ENCODE results near the gene ROR2. TPM values are rescaled to one million over a fixed set of nuclear protein-coding genes. Genes with fewer than 3 reads are reported as not detected.

ROR2 gene
- total RNA-seq, 1 experiment from 2014 or later: 2.7 TPM

DNA sequence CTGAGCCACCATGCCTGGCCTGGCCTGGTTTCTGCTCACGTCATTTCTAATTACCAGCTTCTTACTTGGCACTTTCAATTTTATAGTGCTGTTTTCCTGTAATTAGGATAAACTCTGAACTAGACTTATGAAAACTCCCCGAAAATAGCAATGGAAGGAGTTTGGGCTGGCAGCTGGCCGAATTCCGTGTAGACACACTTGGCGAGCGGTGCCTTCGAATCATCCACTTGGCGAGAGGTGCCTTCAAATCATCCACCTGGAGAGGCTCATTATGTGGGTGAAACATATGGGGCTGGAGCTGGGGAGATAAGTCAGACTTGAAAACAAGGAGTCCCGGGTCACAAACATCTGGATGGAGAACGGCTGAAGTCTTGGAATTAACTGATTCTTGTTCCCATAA lies 203.7 kb downstream of the ROR2 start:
- Histone ChIP-seq H3K9me3 (ENCODE audit: control insufficient read depth, low read depth, low read length) (no peaks in the 10 kb centered on the region), H3K27me3 (ENCODE audit: insufficient read depth, low read length) (no peaks in the 10 kb centered on the region), H3K18ac (ENCODE audit: insufficient read length, low read depth, low read length) (no peak overlapping the region), H3T11ph (ENCODE audit: low read length) (no peak overlapping the region), H2BK15ac (ENCODE audit: low read depth, low read length) (no peak overlapping the region), H3K4me1 (ENCODE audit: insufficient read depth, low read length) (no peaks in the 10 kb centered on the region), H3K56ac (ENCODE audit: insufficient read length, low read depth, low read length) (no peak overlapping the region), H4K91ac (ENCODE audit: insufficient read length, low read depth, low read length) (no peak overlapping the region), H3K4ac (ENCODE audit: low read depth, low read length) (no peak overlapping the region), H2AK5ac (ENCODE audit: insufficient read length, low read length) (no peak overlapping the region), H3K23ac (ENCODE audit: insufficient read length, low read depth, low read length) (no peak overlapping the region), H3K79me1 (ENCODE audit: insufficient read depth, low read depth, low read length, poor library complexity, severe bottlenecking) (no peaks in the 10 kb centered on the region), H2AFZ (ENCODE audit: low read length) (no peak overlapping the region), H4K5ac (ENCODE audit: insufficient read length, low read depth, low read length) (no peak overlapping the region), H3K4me2 (ENCODE audit: insufficient read depth, insufficient read length, low read length) (no peak overlapping the region), H4K20me1 (ENCODE audit: control insufficient read depth, insufficient read depth, insufficient read length) (no peaks in the 10 kb centered on the region), H3K23me2 (ENCODE audit: insufficient read length, low read depth, low read length, poor library complexity, severe bottlenecking) (no peaks in the 10 kb centered on the region), H2BK120ac (ENCODE audit: low read depth, low read length, poor library complexity, severe bottlenecking) (no peak overlapping the region), H4K8ac (replicated peaks; ENCODE audit: insufficient read length, low read depth, low read length) (no peak overlapping the region), H3K9ac (ENCODE audit: extremely low read depth, insufficient read length, low read length) (no peak overlapping the region), H2BK20ac (ENCODE audit: low read depth, low read length, poor library complexity, severe bottlenecking) (no peak overlapping the region), H3K79me2 (ENCODE audit: insufficient read depth, low read length) (no peaks in the 10 kb centered on the region), H2BK12ac (ENCODE audit: insufficient read length, low read depth, low read length) (no peak overlapping the region), H3K27ac (ENCODE audit: insufficient read length, low read depth, low read length) (no peak overlapping the region), H3K14ac (ENCODE audit: insufficient read depth, low read length) (no peak overlapping the region), H2BK5ac (ENCODE audit: insufficient read length, low read length) (no peak overlapping the region)
- no peak overlapping the region for H3K27ac Mint-ChIP-seq
- no peaks in the 10 kb centered on the region for H3K4me1 Mint-ChIP-seq
- H3K4me3 Mint-ChIP-seq: no peak overlapping the region
- DNase-seq: no peak
- no CpG with 5 or more reads among the region's 10 CpGs for WGBS (ENCODE audit: extremely low coverage, insufficient read length, low lambda C conversion rate)
- no peaks in the 10 kb centered on the region; a peak in 1 of 5 replicates for H3K9me3 Mint-ChIP-seq
- H3K27me3 Mint-ChIP-seq (ENCODE audit: low read depth): no peaks in the 10 kb centered on the region; the same call in 1 of the 2 replicates
- TF ChIP-seq, protein P1, sequence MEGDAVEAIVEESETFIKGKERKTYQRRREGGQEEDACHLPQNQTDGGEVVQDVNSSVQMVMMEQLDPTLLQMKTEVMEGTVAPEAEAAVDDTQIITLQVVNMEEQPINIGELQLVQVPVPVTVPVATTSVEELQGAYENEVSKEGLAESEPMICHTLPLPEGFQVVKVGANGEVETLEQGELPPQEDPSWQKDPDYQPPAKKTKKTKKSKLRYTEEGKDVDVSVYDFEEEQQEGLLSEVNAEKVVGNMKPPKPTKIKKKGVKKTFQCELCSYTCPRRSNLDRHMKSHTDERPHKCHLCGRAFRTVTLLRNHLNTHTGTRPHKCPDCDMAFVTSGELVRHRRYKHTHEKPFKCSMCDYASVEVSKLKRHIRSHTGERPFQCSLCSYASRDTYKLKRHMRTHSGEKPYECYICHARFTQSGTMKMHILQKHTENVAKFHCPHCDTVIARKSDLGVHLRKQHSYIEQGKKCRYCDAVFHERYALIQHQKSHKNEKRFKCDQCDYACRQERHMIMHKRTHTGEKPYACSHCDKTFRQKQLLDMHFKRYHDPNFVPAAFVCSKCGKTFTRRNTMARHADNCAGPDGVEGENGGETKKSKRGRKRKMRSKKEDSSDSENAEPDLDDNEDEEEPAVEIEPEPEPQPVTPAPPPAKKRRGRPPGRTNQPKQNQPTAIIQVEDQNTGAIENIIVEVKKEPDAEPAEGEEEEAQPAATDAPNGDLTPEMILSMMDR (conservative IDR thresholded peaks at IDR 0.05): no peak
- H3K36me3 Mint-ChIP-seq (ENCODE audit: insufficient read depth in 1 of 3, low read depth in 3 of 3): no peaks in the 10 kb centered on the region
